Measurements from ENCODE around the gene CHKB. TPM values are rescaled to one million over a fixed set of nuclear protein-coding genes. Genes with fewer than 3 reads are reported as not detected.

CHKB gene
- total and polyA plus RNA-seq, 2 of the 8 experiments (the other 6 are each of a cell fraction or from before 2014, with no cell fraction given): 27.9 to 42.2 TPM

DNA sequence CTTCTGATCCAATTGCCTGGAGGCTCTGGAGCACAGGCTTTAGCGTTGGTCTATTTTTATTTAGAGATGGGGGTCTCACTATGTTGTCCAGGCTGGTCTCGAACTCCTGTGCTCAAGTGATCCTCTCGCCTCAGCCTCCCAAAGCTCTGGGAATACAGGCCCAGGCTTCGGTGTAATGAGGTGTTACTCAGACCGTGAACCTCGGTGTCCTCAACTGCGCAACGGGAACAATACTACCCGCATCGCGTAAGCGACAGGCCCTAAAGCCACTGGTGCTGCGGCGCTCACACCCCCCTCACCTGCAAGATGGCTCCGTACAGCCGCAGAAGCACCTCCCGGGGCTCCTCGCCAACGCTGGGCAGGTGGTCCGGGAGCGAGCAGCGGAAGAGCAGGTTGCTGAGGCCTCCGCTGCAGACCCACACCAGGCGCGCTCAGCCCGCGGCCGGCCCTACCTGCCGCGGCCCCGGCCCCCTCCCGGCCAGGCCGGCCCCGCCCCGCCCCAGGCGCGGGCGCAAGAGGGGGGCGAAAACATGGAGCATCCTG, 628 bp downstream of the CHKB start:
- H3K14ac ChIP-seq (ENCODE audit: insufficient read length): no peak overlapping the region
- no peaks in the 10 kb centered on the region for H3K27me3 ChIP-seq (replicated peaks in 1 of 4; ENCODE audit: control insufficient read depth in 3 of 4, extremely low read depth in 1 of 4, insufficient read depth in 3 of 4, low read length in 3 of 4)
- POLR2A ChIA-PET (ENCODE audit: partially characterized antibody): interaction anchor here (0.6 to 2.6 kb wide), 8 partner anchors 10 to 67 kb away, joined by 3 to 15 read pairs (median 4); partner anchors contain the start of genes ARSA and SYCE3
- 14% methylated on average over 34 of the region's 39 CpGs; no CpG with 5 or more reads in 1 of the 2 experiments for WGBS, 2 experiments (ENCODE audit: extremely low coverage in 1 of 2, insufficient coverage in 1 of 2, insufficient read length in 1 of 2, insufficient replicate concordance in 2 of 2, low coverage in 1 of 2, low lambda C conversion rate in 2 of 2, missing lambda C conversion rate in 1 of 2)
- peaks cover 10% of the 10 kb centered on the region; the same call in 1 of the 2 replicates for H3K23me2 ChIP-seq (ENCODE audit: low read depth, low read length)
- no peak for FAIRE-seq
- peaks cover 0 to 3% of the 10 kb centered on the region in 2 experiments for H4K20me1 ChIP-seq (replicated peaks in 1 of 2; ENCODE audit: control insufficient read depth in 1 of 2, insufficient read depth in 2 of 2, low read length in 2 of 2)
- no peak overlapping the region for H2BK20ac ChIP-seq (ENCODE audit: low read length)
- H2AFZ ChIP-seq (ENCODE audit: low read length): peak overlapping the region; percentile 54; the same call in 1 of the 2 replicates
- no peak overlapping the region for H2BK120ac ChIP-seq (replicated peaks; ENCODE audit: low read depth, low read length)
- H3K4me1 ChIP-seq (replicated peaks in 1 of 4; ENCODE audit: control insufficient read depth in 3 of 4, insufficient read depth in 4 of 4, low read length in 3 of 4): peaks cover 4 to 15% (median 7%) of the 10 kb centered on the region in 4 experiments
- H4K5ac ChIP-seq (ENCODE audit: insufficient read length, low read depth, low read length): peak overlapping the region; percentile 75
- peak overlapping the region; percentile 12 for H3K4ac ChIP-seq (replicated peaks; ENCODE audit: insufficient read length, low read depth, low read length)
- peak overlapping the region; percentile 65 to 78 (median 73) for H3K4me3 ChIP-seq (ENCODE audit: extremely low read depth in 1 of 4, insufficient read depth in 2 of 4, low read depth in 3 of 4, low read length in 4 of 4)
- H4K8ac ChIP-seq (ENCODE audit: extremely low read depth, insufficient read depth, low read length): peak overlapping the region; percentile 98
- no peaks in the 10 kb centered on the region for H3K9me3 ChIP-seq (ENCODE audit: insufficient read depth in 2 of 2, low read depth in 1 of 2, low read length in 1 of 2)
- H2BK5ac ChIP-seq (ENCODE audit: low read depth, low read length): peak overlapping the region; percentile 94; the same call in 1 of the 2 replicates
- no peak overlapping the region for H2AK5ac ChIP-seq (ENCODE audit: low read depth, low read length)
- H3K27ac ChIP-seq (ENCODE audit: low read depth, low read length): peak overlapping the region; percentile 67; the same call in 1 of the 2 replicates
- peaks cover 0 to 7% of the 10 kb centered on the region in 2 experiments; a peak in 1 of 4 replicates for H3K79me2 ChIP-seq (ENCODE audit: control insufficient read depth in 1 of 2, insufficient read depth in 2 of 2, low read length in 2 of 2)
- peaks cover 7% of the 10 kb centered on the region; the same call in 1 of the 2 replicates for H3K79me1 ChIP-seq (ENCODE audit: low read depth, low read length)
- H3K23ac ChIP-seq (ENCODE audit: insufficient read length): no peak overlapping the region
- no peak for DNase-seq (ENCODE audit: low read depth in 1 of 2, low spot score in 2 of 2)
- H3K4me2 ChIP-seq (ENCODE audit: insufficient read depth in 1 of 2, low read depth in 2 of 2, low read length in 2 of 2): peak overlapping the region; percentile 68 to 96
- CTCF ChIA-PET (ENCODE audit: partially characterized antibody): interaction anchor here (1.1 to 1.6 kb wide), 2 partner anchors 36 to 45 kb away, joined by 3 to 5 read pairs; no protein-coding TSS in a partner anchor
- H3K9ac ChIP-seq (replicated peaks in 1 of 4; ENCODE audit: extremely low read depth in 1 of 4, low read depth in 3 of 4, low read length in 3 of 4): peak overlapping the region; percentile 74 to 85 (median 76)
- H3K36me3 ChIP-seq (ENCODE audit: control insufficient read depth in 2 of 4, insufficient read depth in 4 of 4, low read length in 3 of 4): peaks cover 0 to 10% (median 4%) of the 10 kb centered on the region in 4 experiments; a peak in 5 of 8 replicates
- H4K91ac ChIP-seq (replicated peaks; ENCODE audit: insufficient read length, low read length): peak overlapping the region; percentile 92
- H3K56ac ChIP-seq (replicated peaks; ENCODE audit: insufficient read length, low read depth, low read length): peak overlapping the region; percentile 87
- H2BK15ac ChIP-seq (ENCODE audit: low read length): peak overlapping the region; percentile 81; the same call in 1 of the 2 replicates
- no peak overlapping the region for H2BK12ac ChIP-seq (ENCODE audit: low read depth, low read length)
- H3K18ac ChIP-seq (ENCODE audit: extremely low read depth, low read length): no peak overlapping the region; the same call in 1 of the 2 replicates
- no peak for TF ChIP-seq RXRA (IDR thresholded peaks at IDR 0.05; ENCODE audit: insufficient read depth, low read depth, low read length)
- no peak for TF ChIP-seq EZH2 (IDR thresholded peaks at IDR 0.05; ENCODE audit: low read depth, low read length, severe bottlenecking)
- TF ChIP-seq, protein P1, sequence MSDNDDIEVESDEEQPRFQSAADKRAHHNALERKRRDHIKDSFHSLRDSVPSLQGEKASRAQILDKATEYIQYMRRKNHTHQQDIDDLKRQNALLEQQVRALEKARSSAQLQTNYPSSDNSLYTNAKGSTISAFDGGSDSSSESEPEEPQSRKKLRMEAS (IDR thresholded peaks at IDR 0.05): peak; percentile 74
- peak; percentile 70; the same call in 1 of the 2 replicates for TF ChIP-seq KDM1A (IDR thresholded peaks at IDR 0.05; ENCODE audit: borderline replicate concordance, low read length)
- TF ChIP-seq CTBP2 (IDR thresholded peaks at IDR 0.05; ENCODE audit: borderline replicate concordance, insufficient read depth, insufficient read length, low read length): no peak
- TF ChIP-seq, protein P2, sequence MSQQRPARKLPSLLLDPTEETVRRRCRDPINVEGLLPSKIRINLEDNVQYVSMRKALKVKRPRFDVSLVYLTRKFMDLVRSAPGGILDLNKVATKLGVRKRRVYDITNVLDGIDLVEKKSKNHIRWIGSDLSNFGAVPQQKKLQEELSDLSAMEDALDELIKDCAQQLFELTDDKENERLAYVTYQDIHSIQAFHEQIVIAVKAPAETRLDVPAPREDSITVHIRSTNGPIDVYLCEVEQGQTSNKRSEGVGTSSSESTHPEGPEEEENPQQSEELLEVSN (IDR thresholded peaks at IDR 0.05): peak; percentile 56
- no peak for TF ChIP-seq SP4 (IDR thresholded peaks at IDR 0.05; ENCODE audit: low read length)
- no peak for TF ChIP-seq HDAC6 (IDR thresholded peaks at IDR 0.05; ENCODE audit: low read depth, low read length)
- no peak for TF ChIP-seq RAD21 (IDR thresholded peaks at IDR 0.05 in 1 of 2, conservative IDR thresholded peaks at IDR 0.05 in 1 of 2; ENCODE audit: low read depth in 2 of 2, low read length in 2 of 2)
